C4-2B (cell line): ENCODE measurements around the gene CC2D2B.

ENCODE experiments used
- ZFX ChIP-seq: fragments of 450-650 bp; IDR thresholded peaks from 2 replicates; pipeline ENCODE4 v1.6.1; 2017
- TF ChIP-seq, protein P1 (sequence below): fragments of 450-650 bp; conservative IDR thresholded peaks from 2 replicates; pipeline ENCODE4 v1.5.1; 2017; ENCODE audit warnings: mild to moderate bottlenecking

DNA sequence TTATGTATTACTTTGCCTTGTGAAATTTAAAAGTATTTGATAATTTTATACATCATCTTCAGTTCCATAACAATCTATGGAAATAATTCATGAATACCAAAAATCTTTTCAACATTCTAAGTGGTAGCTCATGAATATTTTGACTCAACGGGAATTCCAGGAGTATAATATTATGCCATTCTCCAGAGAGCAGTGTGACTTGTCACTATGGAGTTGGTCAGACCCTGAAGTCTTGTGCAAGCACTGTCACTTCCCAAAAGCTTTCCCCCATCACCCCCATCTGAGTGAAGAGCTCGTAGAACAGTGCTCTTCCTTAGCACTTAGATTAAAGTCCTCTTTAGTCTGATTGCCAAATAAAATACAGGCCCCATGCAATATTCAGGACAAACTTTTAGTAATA, 106.2 kb downstream of the CC2D2B start:
- TF ChIP-seq, protein P1, sequence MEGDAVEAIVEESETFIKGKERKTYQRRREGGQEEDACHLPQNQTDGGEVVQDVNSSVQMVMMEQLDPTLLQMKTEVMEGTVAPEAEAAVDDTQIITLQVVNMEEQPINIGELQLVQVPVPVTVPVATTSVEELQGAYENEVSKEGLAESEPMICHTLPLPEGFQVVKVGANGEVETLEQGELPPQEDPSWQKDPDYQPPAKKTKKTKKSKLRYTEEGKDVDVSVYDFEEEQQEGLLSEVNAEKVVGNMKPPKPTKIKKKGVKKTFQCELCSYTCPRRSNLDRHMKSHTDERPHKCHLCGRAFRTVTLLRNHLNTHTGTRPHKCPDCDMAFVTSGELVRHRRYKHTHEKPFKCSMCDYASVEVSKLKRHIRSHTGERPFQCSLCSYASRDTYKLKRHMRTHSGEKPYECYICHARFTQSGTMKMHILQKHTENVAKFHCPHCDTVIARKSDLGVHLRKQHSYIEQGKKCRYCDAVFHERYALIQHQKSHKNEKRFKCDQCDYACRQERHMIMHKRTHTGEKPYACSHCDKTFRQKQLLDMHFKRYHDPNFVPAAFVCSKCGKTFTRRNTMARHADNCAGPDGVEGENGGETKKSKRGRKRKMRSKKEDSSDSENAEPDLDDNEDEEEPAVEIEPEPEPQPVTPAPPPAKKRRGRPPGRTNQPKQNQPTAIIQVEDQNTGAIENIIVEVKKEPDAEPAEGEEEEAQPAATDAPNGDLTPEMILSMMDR = no peak
- TF ChIP-seq ZFX = no peak
